Measurements from ENCODE around the gene GPR27.

GPR27 gene

DNA sequence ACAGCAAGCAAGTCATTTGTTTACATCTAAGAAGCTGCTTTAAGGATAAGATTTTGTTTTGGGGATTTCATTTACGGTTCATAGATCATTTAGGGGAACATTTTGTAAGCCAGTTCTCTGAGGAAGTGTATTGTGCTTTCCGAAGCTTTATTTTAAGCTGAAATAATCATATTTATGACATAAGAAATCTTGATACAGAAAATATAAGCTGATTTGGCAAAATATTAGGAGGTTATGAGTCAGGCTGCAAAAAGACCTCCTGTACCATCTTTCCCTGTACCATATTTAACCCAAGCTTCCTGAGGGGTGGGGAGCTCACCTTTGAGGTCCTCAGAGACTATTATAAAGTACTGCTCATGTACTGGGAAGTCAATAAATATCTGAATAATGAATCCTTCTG lies 20.3 kb upstream of the GPR27 start:
- DNase-seq, result no peak

GRCh38 chr3:71734881-71735280 lies 18.8 kb upstream of the GPR27 start:
- DNase-seq, result no peak

DNA sequence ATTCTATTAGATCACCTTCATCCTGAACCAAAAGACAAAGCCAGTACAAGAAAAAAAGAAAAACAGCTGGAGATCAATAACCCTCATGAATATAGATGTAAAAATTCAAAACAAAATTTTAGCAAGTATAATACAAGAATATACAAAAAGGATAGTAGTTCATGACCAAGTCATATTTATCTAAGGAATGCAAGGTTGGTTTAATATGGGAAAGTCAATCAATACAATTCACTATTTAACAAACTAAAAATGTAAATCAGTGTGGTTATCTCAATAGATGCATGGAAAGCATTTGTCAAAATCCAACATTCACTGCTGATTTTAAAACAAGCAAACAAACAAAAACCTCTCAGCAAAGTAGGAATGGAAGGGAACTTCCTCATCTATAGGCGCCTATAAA lies 11.0 kb upstream of the GPR27 start:
- no peak for DNase-seq

GRCh38 chr3:71744738-71745137 lies 8.9 kb upstream of the GPR27 start:
- DNase-seq, result no peak

DNA sequence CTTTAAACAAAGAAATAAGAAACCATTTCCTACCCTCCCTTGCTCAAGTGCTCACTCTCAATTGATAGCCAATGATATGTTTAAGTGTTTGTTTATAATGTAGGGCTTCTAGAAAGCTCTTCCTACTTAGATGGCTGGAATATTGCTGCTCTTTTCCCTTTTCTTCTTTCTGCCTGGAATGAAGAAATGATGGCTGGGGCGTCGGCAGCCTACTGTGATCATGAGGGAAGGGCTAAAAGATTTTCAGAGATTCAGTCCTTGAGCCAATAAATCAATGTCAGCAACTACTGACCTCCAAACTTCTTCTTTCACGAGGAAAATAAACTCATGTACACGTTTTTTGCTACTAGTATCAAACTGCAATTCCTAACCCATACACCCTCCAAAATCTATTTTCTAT lies 2.1 kb upstream of the GPR27 start:
- DNase-seq, result no peak

DNA sequence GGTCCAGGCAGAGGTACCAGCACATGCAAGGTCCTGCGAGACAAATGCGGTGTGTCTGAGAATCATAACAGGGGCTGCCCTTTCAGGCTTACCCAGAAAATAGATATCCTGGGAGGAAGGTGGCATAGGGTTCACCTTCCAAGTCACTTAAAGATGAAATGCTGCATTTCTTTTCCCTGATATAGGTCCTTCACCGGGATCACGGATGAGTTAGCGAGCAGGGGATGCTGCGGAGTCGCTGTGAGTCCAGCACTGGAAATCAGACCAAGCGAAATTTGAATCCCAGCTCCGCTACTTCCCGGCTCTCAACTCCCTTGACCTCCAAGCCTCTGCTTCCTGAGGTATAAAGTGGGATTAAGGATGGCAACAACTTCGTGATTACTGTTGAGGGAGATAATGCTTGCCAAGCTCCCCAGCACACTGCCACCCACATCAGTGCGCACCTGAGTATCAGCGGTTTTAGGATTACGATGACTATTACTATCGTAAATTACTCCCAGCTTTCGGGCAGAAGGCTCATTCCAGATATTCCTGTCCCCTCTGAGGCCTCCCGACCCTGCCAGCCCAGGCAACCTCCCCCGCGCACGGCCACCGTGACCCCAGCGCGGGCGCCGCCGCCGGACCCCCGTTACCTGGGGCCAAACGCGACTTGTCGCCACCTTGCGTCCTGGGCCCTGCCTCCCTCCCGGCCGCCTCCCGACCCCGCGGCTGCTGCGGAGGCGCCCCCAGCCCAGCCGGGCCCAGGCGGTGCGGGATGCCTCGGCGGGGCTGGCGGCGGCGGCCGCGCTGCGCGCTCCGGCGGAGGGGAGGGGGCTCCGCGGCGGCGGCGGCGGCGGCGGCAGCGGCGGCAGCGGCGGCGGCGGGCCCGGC lies 589 bp upstream of the GPR27 start:
- DNase-seq, result peak in 1 of 2 experiments; percentile 34

- peak in 1 of 2 experiments; percentile 31 for DNase-seq
Measured at GRCh38 chr3:71754610-71755253, 1.1 kb downstream of the GPR27 start.

- DNase-seq, result no peak
Measured at GRCh38 chr3:71758091-71758490, 4.4 kb downstream of the GPR27 start.

DNA sequence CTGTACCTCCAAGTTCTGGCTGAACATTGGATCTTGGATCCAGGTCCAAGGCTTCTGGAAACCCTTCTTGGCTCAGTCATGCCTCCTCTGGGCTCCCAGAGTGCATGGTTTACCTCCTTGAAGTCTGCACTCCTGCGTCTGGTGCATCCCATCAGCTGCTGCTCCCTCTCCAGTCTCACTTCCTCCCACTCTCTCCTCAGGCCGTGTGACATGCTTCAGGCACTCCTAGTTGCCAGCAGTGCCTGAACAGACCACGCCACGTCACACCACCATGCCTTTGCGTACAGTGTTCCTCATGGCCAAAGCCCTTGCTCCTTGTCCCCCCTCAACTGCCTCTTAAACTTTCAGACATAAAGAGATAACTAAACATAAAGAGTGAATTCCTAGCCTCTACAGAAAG lies 5.7 kb downstream of the GPR27 start:
- DNase-seq, result no peak

GRCh38 chr3:71760140-71760539 lies 6.5 kb downstream of the GPR27 start:
- no peak for DNase-seq

- peak; percentile 37 to 70 for DNase-seq
Measured at GRCh38 chr3:71763426-71763825, 9.8 kb downstream of the GPR27 start.

DNA sequence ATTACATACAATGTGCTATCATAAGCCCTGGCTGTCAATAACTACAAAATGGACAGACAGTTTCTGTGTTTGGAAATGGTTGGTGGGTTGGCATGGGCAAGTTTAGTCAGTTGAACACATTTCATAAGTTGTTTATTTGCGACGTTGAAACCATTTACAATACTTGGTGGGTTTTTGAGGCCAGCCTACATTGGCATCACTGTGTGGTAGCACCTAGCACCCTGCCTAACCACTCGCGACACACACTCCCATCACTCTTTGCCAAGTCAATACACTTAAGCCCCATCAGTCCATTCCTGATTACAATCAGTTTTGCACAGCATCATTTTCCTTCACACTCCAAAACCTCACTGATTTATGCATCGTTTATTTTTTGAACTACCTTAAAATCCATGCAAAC lies 17.5 kb downstream of the GPR27 start:
- DNase-seq, result no peak

- no peak for DNase-seq
Measured at GRCh38 chr3:71771884-71772283, 18.2 kb downstream of the GPR27 start.

DNA sequence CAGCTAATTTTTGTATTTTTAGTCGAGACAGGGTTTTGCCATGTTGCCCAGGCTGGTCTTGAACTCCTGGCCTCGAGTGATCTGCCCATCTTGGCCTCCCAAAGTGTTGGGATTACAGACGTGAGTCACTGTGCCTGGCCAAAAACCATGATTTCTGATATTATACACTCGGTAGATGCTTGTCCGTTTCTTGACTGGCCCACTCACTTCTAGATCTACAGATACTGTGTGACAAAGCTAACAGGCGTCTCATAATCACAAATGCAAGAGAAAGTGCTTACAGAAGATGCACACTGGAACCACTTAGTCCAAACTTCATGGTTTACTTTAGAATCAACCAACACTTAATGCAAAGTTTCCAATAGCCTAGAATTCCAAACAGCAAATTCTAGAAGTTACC lies 22.9 kb downstream of the GPR27 start:
- DNase-seq, result no peak

GRCh38 chr3:71778353-71778752 lies 24.7 kb downstream of the GPR27 start:
- DNase-seq, result no peak

DNA sequence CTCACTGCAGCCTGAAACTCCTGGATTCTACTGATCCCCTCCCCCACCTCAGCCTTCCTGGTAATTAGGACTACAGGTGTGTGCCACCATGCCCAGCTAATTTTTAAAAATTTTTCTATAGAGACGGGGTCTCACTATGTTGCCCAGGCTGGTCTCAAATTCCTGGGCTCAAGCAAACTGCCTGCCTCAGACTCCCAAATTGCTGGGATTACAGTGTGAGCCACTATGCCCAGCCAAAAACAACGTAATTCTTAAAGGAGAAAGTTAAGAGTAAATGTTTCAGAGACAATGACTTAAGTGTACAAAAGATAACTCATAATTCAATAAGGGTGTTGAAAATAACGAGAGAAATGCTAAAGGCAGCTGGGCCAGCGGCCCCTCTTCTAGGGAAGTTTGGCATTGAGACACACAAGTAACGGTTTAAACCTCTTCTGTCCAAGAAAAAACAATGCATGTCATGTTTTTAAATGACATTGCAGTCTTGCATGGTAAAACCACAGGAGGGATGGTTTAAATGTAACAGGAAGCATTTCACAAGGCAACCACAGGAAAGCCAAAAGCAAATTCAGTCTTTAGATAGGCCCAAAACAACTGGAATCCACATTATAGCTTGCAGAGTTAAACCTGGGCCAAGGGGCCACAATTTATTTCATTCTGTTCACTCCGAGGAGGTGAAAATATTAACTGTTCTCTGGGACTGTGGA lies 26.2 kb downstream of the GPR27 start:
- DNase-seq, result no peak

DNA sequence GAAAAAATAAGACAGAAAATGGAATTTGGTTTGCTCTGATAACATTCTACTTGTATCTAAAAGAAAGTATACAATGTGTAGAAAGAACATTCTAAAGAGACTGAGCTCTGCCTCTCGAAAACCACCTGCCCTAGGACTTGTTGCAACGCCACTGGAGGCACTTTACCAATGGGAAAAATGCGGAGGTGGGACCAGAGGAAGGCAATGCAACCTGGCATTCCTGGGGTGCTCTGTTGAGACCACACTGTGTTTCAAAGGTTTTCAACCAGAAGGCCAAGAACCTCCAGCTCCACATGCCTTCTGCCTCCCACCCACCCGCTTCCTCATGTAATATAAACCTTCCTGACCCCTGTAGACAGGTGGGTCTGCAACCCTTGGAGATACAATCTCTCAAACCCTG lies 26.8 kb downstream of the GPR27 start:
- DNase-seq, result no peak

DNA sequence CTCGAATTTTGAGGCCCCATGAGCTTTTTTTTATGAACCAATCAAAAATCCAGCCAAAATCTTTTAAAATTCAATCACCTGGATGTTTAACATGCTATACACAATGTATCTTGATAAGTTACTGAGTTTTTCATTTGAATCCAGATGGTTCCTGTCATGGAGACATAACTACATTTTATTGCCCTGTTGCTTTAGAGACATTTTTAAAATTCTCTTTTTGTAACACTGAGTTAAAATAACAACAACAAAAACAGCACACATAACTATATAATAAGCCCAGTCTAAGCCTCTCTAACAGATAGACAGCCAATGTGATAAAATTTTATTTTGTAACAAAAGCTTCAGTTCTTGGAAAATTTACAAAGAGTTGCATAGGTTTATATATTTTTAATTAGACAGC lies 29.5 kb downstream of the GPR27 start:
- DNase-seq, result no peak

- DNase-seq, result peak in 1 of 2 experiments; percentile 30
Measured at GRCh38 chr3:71784201-71784913, 30.7 kb downstream of the GPR27 start.

GRCh38 chr3:71784914-71785531 lies 31.4 kb downstream of the GPR27 start, which contains the start of gene PROK2:
TSS of gene PROK2 (minus strand) at chr3:71785148. CDS start at chr3:71785052, 96 bp downstream.
- peak in 1 of 2 experiments; percentile 29 for DNase-seq

- no peak for DNase-seq
Measured at GRCh38 chr3:71785532-71786216, 32.0 kb downstream of the GPR27 start.

DNA sequence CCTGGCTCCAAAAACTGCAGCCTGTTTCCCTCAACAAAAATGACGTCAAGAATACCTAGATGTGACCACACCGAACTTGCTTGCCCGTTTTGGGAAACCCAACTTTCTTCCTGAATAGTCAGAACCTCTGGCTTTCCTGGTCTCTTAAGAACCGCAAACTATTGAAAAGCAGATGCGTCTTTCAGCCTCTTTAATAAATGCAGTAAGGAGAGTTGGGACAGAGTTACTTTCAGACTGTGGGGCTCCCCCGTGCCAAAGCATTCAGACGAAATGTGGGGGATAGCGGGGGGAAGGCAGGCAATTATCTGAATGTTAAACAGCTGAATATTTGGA lies 32.5 kb downstream of the GPR27 start:
- no peak for DNase-seq

Data from NCI-H524 (cell line).